Activated B cell treated with CpG ODN at 0.5 μM for 24 hours (primary cell): ENCODE measurements around the gene CFAP299. TPM values are rescaled to one million over a fixed set of nuclear protein-coding genes. Genes with fewer than 3 reads are reported as not detected.

Experiments used
- ATAC-seq: fragments of 200-7000 bp; cut with Tn5 transposase; one replicate; pipeline ENCODE4 v1.10.0; 2021; ENCODE audit warnings: low read depth, mild to moderate bottlenecking, moderate library complexity
- CTCF ChIA-PET: fragments of 350-600 bp; sonication (Branson Sonifier 250); formaldehyde crosslinking; loops from one replicate; lab custom pipeline; 2021; ENCODE audit warnings: antibody characterized with exemption; lab: Charles Lee
- POLR2A ChIA-PET: fragments of 350-600 bp; sonication (Branson Sonifier 250); formaldehyde crosslinking; loops from one replicate; lab custom pipeline; 2021; ENCODE audit warnings: antibody characterized with exemption; lab: Charles Lee
- DNase-seq: peaks from one replicate; pipeline ENCODE4 v3.0.0; 2022
- H3K27ac Mint-ChIP-seq: one replicate; pipeline ENCODE4 v1.8.0; 2020; ENCODE audit warnings: mixed read lengths
- H3K27me3 Mint-ChIP-seq: one replicate; pipeline ENCODE4 v1.8.0; 2021; ENCODE audit warnings: mixed read lengths
- H3K36me3 Mint-ChIP-seq: one replicate; pipeline ENCODE4 v1.8.0; 2021; ENCODE audit warnings: low read depth, mixed read lengths
- H3K4me1 Mint-ChIP-seq: one replicate; pipeline ENCODE4 v1.8.0; 2021; ENCODE audit warnings: mixed read lengths
- H3K4me3 Mint-ChIP-seq: one replicate; pipeline ENCODE4 v1.8.0; 2020; ENCODE audit warnings: mild to moderate bottlenecking, mixed read lengths
- H3K9me3 Mint-ChIP-seq: one replicate; pipeline ENCODE4 v1.8.0; 2020; ENCODE audit warnings: mixed read lengths
- CTCF ChIP-seq: fragments of 200-600 bp; IDR thresholded peaks from one replicate; pipeline ENCODE4 v1.8.0; 2022; ENCODE audit warnings: antibody characterized with exemption, mild to moderate bottlenecking
- intact Hi-C: fragments of 100-400 bp; cut with micrococcal nuclease; formaldehyde crosslinking; loops from one replicate; pipeline ENCODE4 v1.15.1; 2024
- total RNA-seq: library from RNA; stranded (reverse); gene quantifications from 2 replicates; pipeline ENCODE4 v1.2.3, GENCODE V29; 2022

The CFAP299 gene
- total RNA-seq, 1 donor from 2014 or later: not detected

GRCh38 chr4:80419946-80420345 lies 84.4 kb downstream of the CFAP299 start:
- intact Hi-C loops: no loop called here
- no peaks in the 10 kb centered on the region for H3K4me1 Mint-ChIP-seq
- H3K9me3 Mint-ChIP-seq: no peaks in the 10 kb centered on the region
- no peak overlapping the region for H3K4me3 Mint-ChIP-seq
- H3K27ac Mint-ChIP-seq: no peak overlapping the region
- no peaks in the 10 kb centered on the region for H3K27me3 Mint-ChIP-seq
- no peak for DNase-seq
- POLR2A ChIA-PET: no interaction called here
- CTCF ChIA-PET: no interaction called here
- no peak for TF ChIP-seq CTCF
- H3K36me3 Mint-ChIP-seq: no peaks in the 10 kb centered on the region
- no peak for ATAC-seq

GRCh38 chr4:80420638-80421037 lies 85.1 kb downstream of the CFAP299 start:
- intact Hi-C loops: no loop called here
- no peak for ATAC-seq
- CTCF ChIA-PET: no interaction called here

GRCh38 chr4:80422727-80423404 lies 87.3 kb downstream of the CFAP299 start:
- intact Hi-C loops: no loop called here
- Mint-ChIP-seq H3K4me3 (no peak overlapping the region), H3K27ac (no peak overlapping the region), H3K4me1 (no peaks in the 10 kb centered on the region), H3K27me3 (no peaks in the 10 kb centered on the region), H3K9me3 (no peaks in the 10 kb centered on the region), H3K36me3 (no peaks in the 10 kb centered on the region)
- ATAC-seq (no peak), DNase-seq (no peak)
- no peak for TF ChIP-seq CTCF
- CTCF ChIA-PET: no interaction called here
- POLR2A ChIA-PET: no interaction called here

More at GRCh38 chr4:80420638-80421037, 85.1 kb downstream of the CFAP299 start:
- no peak overlapping the region for H3K27ac Mint-ChIP-seq
- H3K9me3 Mint-ChIP-seq: no peaks in the 10 kb centered on the region
- H3K4me1 Mint-ChIP-seq: no peaks in the 10 kb centered on the region
- H3K36me3 Mint-ChIP-seq: no peaks in the 10 kb centered on the region
- no peak for TF ChIP-seq CTCF
- POLR2A ChIA-PET: no interaction called here
- no peak overlapping the region for H3K4me3 Mint-ChIP-seq
- no peaks in the 10 kb centered on the region for H3K27me3 Mint-ChIP-seq
- DNase-seq: no peak

- Mint-ChIP-seq H3K4me1 (no peaks in the 10 kb centered on the region), H3K27ac (no peak overlapping the region), H3K27me3 (no peaks in the 10 kb centered on the region), H3K36me3 (no peaks in the 10 kb centered on the region), H3K4me3 (no peak overlapping the region), H3K9me3 (no peaks in the 10 kb centered on the region)
- DNase-seq: no peak
- TF ChIP-seq CTCF: no peak
- POLR2A ChIA-PET: no interaction called here
- intact Hi-C loops: no loop called here
- ATAC-seq: no peak
- CTCF ChIA-PET: no interaction called here
Measured at GRCh38 chr4:80423553-80424224, 88.2 kb downstream of the CFAP299 start.

GRCh38 chr4:80424225-80424581 lies 88.7 kb downstream of the CFAP299 start:
- CTCF ChIA-PET: no interaction called here
- H3K27ac Mint-ChIP-seq: no peak overlapping the region
- no peaks in the 10 kb centered on the region for H3K36me3 Mint-ChIP-seq
- POLR2A ChIA-PET: no interaction called here
- no peak for TF ChIP-seq CTCF
- ATAC-seq (no peak), DNase-seq (no peak)
- no peak overlapping the region for H3K4me3 Mint-ChIP-seq
- no peaks in the 10 kb centered on the region for H3K9me3 Mint-ChIP-seq
- intact Hi-C loops: no loop called here
- H3K27me3 Mint-ChIP-seq: no peaks in the 10 kb centered on the region
- no peaks in the 10 kb centered on the region for H3K4me1 Mint-ChIP-seq
